Measurements from ENCODE around the gene ECE1. TPM values are rescaled to one million over a fixed set of nuclear protein-coding genes. Genes with fewer than 3 reads are reported as not detected.
"Not testable (repeated sequence)": the region's sequence is repeated elsewhere in the genome, so short reads cannot be mapped to it uniquely, and the experiment has no call there.

The ECE1 gene
- total RNA-seq, 1 donor from 2014 or later = 15.2 TPM

DNA sequence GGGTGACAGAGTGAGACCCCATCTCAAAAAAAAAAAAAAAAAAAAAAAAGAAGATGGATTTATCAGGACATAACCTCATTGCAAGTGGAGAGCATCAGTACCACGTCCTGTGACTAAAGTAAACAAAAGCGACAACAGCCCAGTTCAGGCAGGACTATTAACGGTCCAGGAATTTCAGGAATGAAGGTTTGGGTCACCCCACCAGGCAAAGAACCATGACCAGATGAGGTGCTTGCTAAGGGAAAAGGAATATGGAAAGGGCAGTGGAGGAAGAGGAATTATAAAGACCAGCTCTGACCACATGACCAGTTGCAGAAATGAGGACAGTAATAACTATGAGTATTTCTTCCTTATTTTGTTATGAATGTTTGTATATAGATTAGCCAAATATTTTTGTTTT lies 78.1 kb downstream of the ECE1 start:
- H2AFZ ChIP-seq (replicated peaks) = no peak overlapping the region
- H3K9me3 Mint-ChIP-seq = no peaks in the 10 kb centered on the region
- H3F3A ChIP-seq (ENCODE audit: low read depth) = peaks cover 4% of the 10 kb centered on the region
- no peak overlapping the region for H3K4me2 ChIP-seq
- H3K4me1 ChIP-seq = peaks cover 4% of the 10 kb centered on the region
- H3K79me2 ChIP-seq (ENCODE audit: low read depth) = no peaks in the 10 kb centered on the region
- H3K36me3 ChIP-seq = no peaks in the 10 kb centered on the region
- no peaks in the 10 kb centered on the region for H3K27me3 ChIP-seq
- no peak overlapping the region for H3K27ac ChIP-seq
- no peak overlapping the region for H3K27ac Mint-ChIP-seq
- H3K4me3 Mint-ChIP-seq = no peak overlapping the region
- no peak for DNase-seq (ENCODE audit: low spot score)
- H3K9me3 ChIP-seq (ENCODE audit: low read depth) = no peaks in the 10 kb centered on the region
- no peak overlapping the region for H3K4me3 ChIP-seq
- H3K9ac ChIP-seq = no peak overlapping the region
- no peaks in the 10 kb centered on the region for H4K20me1 ChIP-seq (ENCODE audit: low read depth)
- H3K36me3 Mint-ChIP-seq = no peaks in the 10 kb centered on the region
- TF ChIP-seq EZH2phosphoT487 (IDR thresholded peaks at IDR 0.05) (no peak), EZH2 (IDR thresholded peaks at IDR 0.05) (no peak)
- TF ChIP-seq, protein P1, sequence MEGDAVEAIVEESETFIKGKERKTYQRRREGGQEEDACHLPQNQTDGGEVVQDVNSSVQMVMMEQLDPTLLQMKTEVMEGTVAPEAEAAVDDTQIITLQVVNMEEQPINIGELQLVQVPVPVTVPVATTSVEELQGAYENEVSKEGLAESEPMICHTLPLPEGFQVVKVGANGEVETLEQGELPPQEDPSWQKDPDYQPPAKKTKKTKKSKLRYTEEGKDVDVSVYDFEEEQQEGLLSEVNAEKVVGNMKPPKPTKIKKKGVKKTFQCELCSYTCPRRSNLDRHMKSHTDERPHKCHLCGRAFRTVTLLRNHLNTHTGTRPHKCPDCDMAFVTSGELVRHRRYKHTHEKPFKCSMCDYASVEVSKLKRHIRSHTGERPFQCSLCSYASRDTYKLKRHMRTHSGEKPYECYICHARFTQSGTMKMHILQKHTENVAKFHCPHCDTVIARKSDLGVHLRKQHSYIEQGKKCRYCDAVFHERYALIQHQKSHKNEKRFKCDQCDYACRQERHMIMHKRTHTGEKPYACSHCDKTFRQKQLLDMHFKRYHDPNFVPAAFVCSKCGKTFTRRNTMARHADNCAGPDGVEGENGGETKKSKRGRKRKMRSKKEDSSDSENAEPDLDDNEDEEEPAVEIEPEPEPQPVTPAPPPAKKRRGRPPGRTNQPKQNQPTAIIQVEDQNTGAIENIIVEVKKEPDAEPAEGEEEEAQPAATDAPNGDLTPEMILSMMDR (IDR thresholded peaks at IDR 0.05) = no peak
- H3K4me1 Mint-ChIP-seq = no peaks in the 10 kb centered on the region
- H3K27me3 Mint-ChIP-seq (ENCODE audit: insufficient read depth, low read depth) = peaks cover 7% of the 10 kb centered on the region

DNA sequence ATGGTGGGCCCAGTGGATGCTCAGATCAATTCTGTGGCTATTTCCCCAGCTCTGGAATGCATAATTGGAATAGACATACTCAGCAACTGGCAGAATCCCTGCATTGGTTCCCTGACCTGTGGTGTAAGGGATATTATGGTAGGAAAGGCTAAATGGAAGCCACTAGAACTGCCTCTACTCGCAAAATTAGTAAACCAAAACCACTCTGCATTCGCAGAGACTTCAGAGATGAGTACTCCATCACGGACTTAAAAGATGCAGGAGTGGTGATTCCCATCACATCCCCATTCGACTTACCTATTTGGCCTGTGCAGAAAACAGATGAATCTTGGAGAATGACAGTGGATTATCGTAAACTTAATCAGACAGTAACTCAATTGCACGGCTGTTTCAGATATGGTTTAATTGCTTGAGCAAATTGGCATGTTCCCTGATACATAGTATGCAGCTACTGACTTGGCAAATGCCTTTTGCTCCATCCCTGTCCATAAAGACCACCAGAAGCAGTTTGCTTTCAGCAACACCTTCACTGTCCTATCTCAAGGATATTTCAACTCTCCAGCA lies 82.0 kb downstream of the ECE1 start:
- not testable (repeated sequence) for H3K27ac Mint-ChIP-seq, H3K4me1 Mint-ChIP-seq

DNA sequence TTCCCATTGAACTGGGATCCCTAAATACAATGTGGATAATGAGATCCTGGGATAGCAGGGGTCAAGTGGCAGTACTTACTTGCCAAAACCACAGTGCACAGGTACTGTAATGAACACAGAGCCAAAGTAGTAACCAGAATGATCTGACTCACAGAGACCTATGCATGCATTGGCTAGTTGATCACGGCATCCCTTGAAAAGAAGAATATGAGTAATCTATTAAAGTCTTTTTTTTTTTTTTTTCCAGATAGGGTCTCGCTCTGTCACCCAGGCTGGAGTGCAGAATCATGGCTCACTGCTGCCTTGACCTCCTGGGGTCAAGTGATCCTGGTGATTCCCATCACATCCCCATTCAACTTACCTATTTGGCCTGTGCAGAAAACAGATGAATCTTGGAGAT lies 84.1 kb downstream of the ECE1 start:
- Histone ChIP-seq H3F3A (ENCODE audit: low read depth) (no peaks in the 10 kb centered on the region), H3K9me3 (ENCODE audit: low read depth) (no peaks in the 10 kb centered on the region), H3K4me2 (no peak overlapping the region), H3K27ac (no peak overlapping the region), H2AFZ (replicated peaks) (no peak overlapping the region), H4K20me1 (ENCODE audit: low read depth) (no peaks in the 10 kb centered on the region), H3K4me1 (no peaks in the 10 kb centered on the region), H3K27me3 (no peaks in the 10 kb centered on the region), H3K79me2 (ENCODE audit: low read depth) (no peaks in the 10 kb centered on the region), H3K4me3 (no peak overlapping the region), H3K9ac (no peak overlapping the region), H3K36me3 (no peaks in the 10 kb centered on the region)
- Mint-ChIP-seq H3K4me3 (no peak overlapping the region), H3K27me3 (ENCODE audit: insufficient read depth, low read depth) (no peaks in the 10 kb centered on the region), H3K27ac (no peak overlapping the region), H3K36me3 (no peaks in the 10 kb centered on the region), H3K9me3 (no peaks in the 10 kb centered on the region), H3K4me1 (no peaks in the 10 kb centered on the region)
- DNase-seq (ENCODE audit: low spot score) = no peak
- TF ChIP-seq EZH2 (IDR thresholded peaks at IDR 0.05) = no peak
- TF ChIP-seq, protein P1 (IDR thresholded peaks at IDR 0.05) = no peak
- TF ChIP-seq EZH2phosphoT487 (IDR thresholded peaks at IDR 0.05) = no peak

More for the DNA sequence above, 82.0 kb downstream of the ECE1 start:
- not testable (repeated sequence) for H3K36me3 Mint-ChIP-seq; H2AFZ ChIP-seq (replicated peaks); H3K4me3 ChIP-seq; H3K36me3 ChIP-seq; H3K9me3 ChIP-seq (ENCODE audit: low read depth); H3K4me2 ChIP-seq; H3K4me1 ChIP-seq; H3K9ac ChIP-seq; H3K27me3 ChIP-seq; H3K4me3 Mint-ChIP-seq; H4K20me1 ChIP-seq (ENCODE audit: low read depth); DNase-seq (ENCODE audit: low spot score); H3K79me2 ChIP-seq (ENCODE audit: low read depth); H3K27me3 Mint-ChIP-seq (ENCODE audit: insufficient read depth, low read depth); H3K9me3 Mint-ChIP-seq; H3F3A ChIP-seq (ENCODE audit: low read depth); H3K27ac ChIP-seq

DNA sequence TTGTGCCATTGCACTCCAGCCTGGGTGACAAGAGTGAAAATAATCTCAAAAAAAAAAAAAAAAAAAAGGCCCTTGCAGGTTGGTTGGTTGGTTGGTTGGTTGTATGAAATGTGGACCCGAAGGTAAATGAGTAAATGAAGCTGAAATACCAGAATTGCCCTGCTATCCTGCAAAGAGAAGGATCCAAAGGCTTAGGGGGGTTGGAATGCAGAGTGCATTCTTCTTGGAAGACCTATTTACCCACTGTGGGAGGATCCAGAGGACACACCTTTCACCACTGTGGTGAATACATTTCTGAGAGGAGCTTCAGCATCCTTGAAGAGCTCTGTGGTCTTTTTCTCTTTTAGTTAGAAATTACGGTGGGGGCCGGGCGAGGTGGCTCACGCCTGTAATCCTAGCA lies 84.8 kb downstream of the ECE1 start:
- Histone ChIP-seq H3K79me2 (ENCODE audit: low read depth) (no peaks in the 10 kb centered on the region), H3K27me3 (no peaks in the 10 kb centered on the region), H2AFZ (replicated peaks) (no peak overlapping the region), H3K9me3 (ENCODE audit: low read depth) (no peaks in the 10 kb centered on the region), H3K36me3 (no peaks in the 10 kb centered on the region), H3F3A (ENCODE audit: low read depth) (no peaks in the 10 kb centered on the region), H3K4me3 (no peak overlapping the region), H3K9ac (no peak overlapping the region), H3K4me1 (no peaks in the 10 kb centered on the region), H4K20me1 (ENCODE audit: low read depth) (no peaks in the 10 kb centered on the region), H3K27ac (no peak overlapping the region), H3K4me2 (no peak overlapping the region)
- H3K27me3 Mint-ChIP-seq (ENCODE audit: insufficient read depth, low read depth) = no peaks in the 10 kb centered on the region
- no peaks in the 10 kb centered on the region for H3K36me3 Mint-ChIP-seq
- H3K4me1 Mint-ChIP-seq = no peaks in the 10 kb centered on the region
- H3K9me3 Mint-ChIP-seq = no peaks in the 10 kb centered on the region
- DNase-seq (ENCODE audit: low spot score) = no peak
- H3K27ac Mint-ChIP-seq = no peak overlapping the region
- TF ChIP-seq, protein P1 (IDR thresholded peaks at IDR 0.05) = no peak
- no peak for TF ChIP-seq EZH2phosphoT487 (IDR thresholded peaks at IDR 0.05)
- TF ChIP-seq EZH2 (IDR thresholded peaks at IDR 0.05) = no peak
- H3K4me3 Mint-ChIP-seq = no peak overlapping the region
